GM18858 (cell line): Measurements from ENCODE around the gene GABARAP.

Experiments used
- ATAC-seq: cut with Tn5 transposase; IDR thresholded peaks from one replicate; pipeline ENCODE4 v1.9.1; 2021; ENCODE audit not compliant: unreplicated experiment

GABARAP gene

GRCh38 chr17:7223375-7223774 lies 18.9 kb downstream of the GABARAP start:
- no peak for ATAC-seq

- ATAC-seq = no peak
Measured at GRCh38 chr17:7222972-7223292, 19.3 kb downstream of the GABARAP start.

- ATAC-seq = no peak
Measured at GRCh38 chr17:7222093-7222971, 19.9 kb downstream of the GABARAP start.

- ATAC-seq = no peak
Measured at GRCh38 chr17:7221278-7222092, 20.8 kb downstream of the GABARAP start.

GRCh38 chr17:7220593-7221277 lies 21.5 kb downstream of the GABARAP start:
- ATAC-seq = no peak

- no peak for ATAC-seq
Measured at GRCh38 chr17:7219812-7220592, 22.2 kb downstream of the GABARAP start, which contains the start of the genes ACADVL and DLG4. TSS of gene ACADVL (plus strand) at chr17:7219938. CDS start at chr17:7219985, 47 bp downstream. TSS of gene DLG4 (minus strand) at chr17:7219836.

- no peak for ATAC-seq
Measured at GRCh38 chr17:7219229-7219811, 22.9 kb downstream of the GABARAP start.

- ATAC-seq = no peak
Measured at GRCh38 chr17:7218758-7219157, 23.5 kb downstream of the GABARAP start.

GRCh38 chr17:7218166-7218565 lies 24.1 kb downstream of the GABARAP start:
- ATAC-seq = no peak

- no peak for ATAC-seq
Measured at GRCh38 chr17:7217113-7217987, 24.9 kb downstream of the GABARAP start.

GRCh38 chr17:7216242-7217112 lies 25.8 kb downstream of the GABARAP start:
- no peak for ATAC-seq

GRCh38 chr17:7215652-7216180 lies 26.5 kb downstream of the GABARAP start:
- no peak for ATAC-seq

- no peak for ATAC-seq
Measured at GRCh38 chr17:7215136-7215638, 27.1 kb downstream of the GABARAP start.

GRCh38 chr17:7214300-7215135 lies 27.7 kb downstream of the GABARAP start:
- peak; percentile 61 for ATAC-seq

GRCh38 chr17:7213895-7214299 lies 28.4 kb downstream of the GABARAP start:
- ATAC-seq = no peak

GRCh38 chr17:7211491-7212273 lies 30.6 kb downstream of the GABARAP start:
- no peak for ATAC-seq
